ENCODE results near the gene PRMT3. TPM values are rescaled to one million over a fixed set of nuclear protein-coding genes. Genes with fewer than 3 reads are reported as not detected.
"Not testable (repeated sequence)": the region's sequence is repeated elsewhere in the genome, so short reads cannot be mapped to it uniquely, and the experiment has no call there.

PRMT3 gene
- total RNA-seq, 2 experiments from 2014 or later = 22.9 to 24.4 TPM

DNA sequence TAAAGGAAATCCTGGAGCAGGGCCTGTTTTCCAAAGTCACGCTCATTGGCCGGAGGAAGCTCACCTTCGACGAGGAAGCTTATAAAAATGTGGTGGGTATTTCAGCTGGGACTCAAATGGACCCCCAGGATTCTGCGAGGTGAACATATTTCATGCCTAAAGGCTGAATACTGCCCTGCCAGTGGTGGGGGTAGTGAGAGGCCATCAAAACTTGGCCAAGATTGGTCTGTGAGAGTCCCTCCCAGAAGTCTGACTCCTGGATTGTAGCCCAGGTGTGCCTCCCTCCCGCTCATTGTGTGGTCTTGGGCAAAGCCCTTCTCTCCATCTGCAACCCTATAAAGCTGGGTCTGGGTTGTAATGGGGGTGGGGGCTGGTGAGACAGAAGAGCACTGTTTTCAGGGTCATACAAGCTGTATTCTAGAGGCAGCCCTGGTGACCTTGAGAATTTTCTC is 23.1 kb upstream of the PRMT3 start:
- Mint-ChIP-seq H3K4me3 (peak overlapping the region; percentile 81), H3K4me1 (peaks cover 66% of the 10 kb centered on the region), H3K36me3 (peaks cover 22% of the 10 kb centered on the region), H3K27me3 (no peaks in the 10 kb centered on the region), H3K27ac (peak overlapping the region; percentile 83), H3K9me3 (ENCODE audit: low read depth) (no peaks in the 10 kb centered on the region)
- DNase-seq = no peak
- CTCF ChIA-PET = interaction anchor here (0.9 to 3.1 kb wide), 5 partner anchors 11 to 236 kb away, joined by 3 to 26 read pairs (median 4); no protein-coding TSS in a partner anchor
- no peak for ATAC-seq

- Mint-ChIP-seq H3K27ac (peak overlapping the region; percentile 36), H3K4me3 (peak overlapping the region; percentile 81), H3K36me3 (peaks cover 30% of the 10 kb centered on the region), H3K4me1 (peaks cover 71% of the 10 kb centered on the region)
- ATAC-seq; H3K27me3 Mint-ChIP-seq; H3K9me3 Mint-ChIP-seq (ENCODE audit: low read depth); DNase-seq: not testable (repeated sequence)
- CTCF ChIA-PET = interaction anchor here (1.4 to 3.8 kb wide), 2 partner anchors 11 to 21 kb away, joined by 3 to 17 read pairs; no protein-coding TSS in a partner anchor
Measured at GRCh38 chr11:20365465-20365864, 22.1 kb upstream of the PRMT3 start.

- Mint-ChIP-seq H3K27ac (peak overlapping the region; percentile 78), H3K4me3 (peak overlapping the region; percentile 34), H3K4me1 (peaks cover 63% of the 10 kb centered on the region), H3K27me3 (no peaks in the 10 kb centered on the region), H3K36me3 (peaks cover 40% of the 10 kb centered on the region), H3K9me3 (ENCODE audit: low read depth) (no peaks in the 10 kb centered on the region)
- CTCF ChIA-PET = interaction anchor here (1.0 to 3.8 kb wide), 4 partner anchors 13 to 240 kb away, joined by 3 to 17 read pairs (median 4); no protein-coding TSS in a partner anchor
- ATAC-seq (peak; percentile 57), DNase-seq (peak; percentile 75)
Measured at GRCh38 chr11:20367313-20367948, 20.1 kb upstream of the PRMT3 start.

DNA sequence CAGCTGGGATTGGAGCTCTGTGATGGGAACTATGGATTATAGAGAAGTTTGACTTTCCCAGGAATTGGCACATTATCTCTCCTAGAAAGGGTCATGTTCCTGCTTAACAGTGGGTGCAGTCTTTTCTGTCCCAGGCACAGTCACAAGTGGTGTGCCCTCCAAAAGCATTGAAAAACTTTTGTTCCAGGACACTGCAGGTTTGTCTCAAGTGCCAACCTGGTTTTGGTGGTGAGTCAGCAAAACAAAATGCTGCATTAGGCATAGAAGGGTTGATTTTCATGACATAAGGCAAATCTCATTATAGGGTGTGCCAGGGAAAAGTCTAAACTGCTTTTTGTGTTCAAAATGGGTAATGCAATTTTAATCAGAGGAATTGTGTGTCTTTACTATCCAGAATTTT is 19.1 kb upstream of the PRMT3 start:
- DNase-seq (no peak), ATAC-seq (no peak)
- Mint-ChIP-seq H3K4me1 (peaks cover 53% of the 10 kb centered on the region), H3K27me3 (no peaks in the 10 kb centered on the region), H3K4me3 (no peak overlapping the region), H3K36me3 (peaks cover 47% of the 10 kb centered on the region), H3K9me3 (ENCODE audit: low read depth) (no peaks in the 10 kb centered on the region), H3K27ac (peak overlapping the region; percentile 68)
- CTCF ChIA-PET = interaction anchor here (1.4 to 3.8 kb wide), 3 partner anchors 11 to 18 kb away, joined by 3 to 17 read pairs (median 3); no protein-coding TSS in a partner anchor

DNA sequence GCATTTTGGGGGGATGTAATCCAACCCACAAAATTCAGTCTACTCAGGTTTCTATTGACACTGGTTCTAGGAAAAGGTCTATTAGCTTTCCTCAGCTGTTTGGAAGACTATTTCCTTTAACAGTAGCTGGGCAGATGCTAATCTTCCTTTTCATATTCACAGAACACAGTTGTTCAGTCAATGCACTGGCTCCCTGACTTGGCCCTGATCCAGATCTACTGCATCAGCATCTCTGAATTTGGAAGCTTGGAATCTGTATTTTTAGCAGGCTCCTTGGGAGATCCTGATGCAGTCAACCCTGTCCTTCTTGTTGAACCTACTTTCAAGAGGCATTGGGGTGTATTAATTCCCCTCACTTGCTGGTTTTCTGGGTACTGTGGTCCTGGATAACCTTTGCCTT is 17.7 kb upstream of the PRMT3 start:
- Mint-ChIP-seq H3K36me3 (peaks cover 56% of the 10 kb centered on the region), H3K4me1 (peaks cover 56% of the 10 kb centered on the region), H3K4me3 (no peak overlapping the region), H3K27me3 (no peaks in the 10 kb centered on the region), H3K9me3 (ENCODE audit: low read depth) (no peaks in the 10 kb centered on the region), H3K27ac (no peak overlapping the region)
- ATAC-seq = no peak
- DNase-seq = no peak
- CTCF ChIA-PET = no interaction called here

DNA sequence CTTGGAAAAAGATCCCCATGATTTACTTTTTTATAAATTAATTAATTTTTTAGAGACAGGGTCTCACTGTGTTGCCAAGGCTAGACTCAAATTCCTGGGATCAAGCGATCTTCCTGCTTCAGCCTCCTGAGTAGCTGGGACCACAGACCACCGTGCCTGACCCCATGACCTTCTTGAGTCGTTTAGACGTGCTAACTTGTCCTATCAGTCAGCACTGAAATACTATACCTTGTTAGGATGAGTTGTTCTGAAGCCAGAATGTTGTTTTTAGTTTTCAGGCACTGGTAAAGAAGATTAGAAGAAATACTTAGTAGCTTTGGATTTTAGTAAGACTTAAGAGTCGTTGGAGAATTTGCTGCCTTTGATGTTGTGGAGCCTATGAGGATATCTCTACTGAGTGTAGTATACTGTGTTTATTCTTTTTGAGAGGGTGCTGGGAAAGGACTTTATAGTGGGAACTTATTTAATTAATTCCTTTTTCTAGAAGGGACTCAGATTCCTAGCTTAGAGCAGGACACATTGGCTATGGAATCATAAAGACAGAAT is 15.4 kb upstream of the PRMT3 start:
- DNase-seq = no peak
- no peak for ATAC-seq
- Mint-ChIP-seq H3K9me3 (ENCODE audit: low read depth) (no peaks in the 10 kb centered on the region), H3K4me3 (no peak overlapping the region), H3K27ac (no peak overlapping the region), H3K27me3 (no peaks in the 10 kb centered on the region), H3K36me3 (peaks cover 56% of the 10 kb centered on the region), H3K4me1 (peaks cover 37% of the 10 kb centered on the region)
- CTCF ChIA-PET = interaction anchor here (0.6 to 2.1 kb wide), 4 partner anchors 9 to 25 kb away, joined by 3 to 5 read pairs (median 4); no protein-coding TSS in a partner anchor

DNA sequence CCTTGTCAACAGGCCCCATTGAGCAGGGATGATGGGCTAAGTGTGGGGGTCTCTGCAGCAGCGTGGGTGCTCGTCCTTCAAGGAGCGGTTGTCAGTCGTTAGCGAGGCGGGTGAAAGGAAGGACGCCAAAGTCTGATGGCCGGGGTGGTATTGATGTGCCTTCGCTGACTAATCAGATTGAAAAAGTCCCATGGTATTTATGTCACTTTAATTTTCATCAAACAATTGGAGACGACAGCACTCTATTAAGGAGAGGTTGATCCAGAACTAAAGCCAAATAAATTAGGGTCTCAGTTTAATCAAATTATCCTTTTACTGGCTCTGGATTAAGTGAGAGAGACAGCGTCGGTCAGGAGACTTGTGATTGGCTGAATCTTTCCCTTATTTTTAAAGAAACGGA is 14.4 kb upstream of the PRMT3 start:
- Mint-ChIP-seq H3K27ac (no peak overlapping the region), H3K36me3 (peaks cover 54% of the 10 kb centered on the region), H3K4me1 (peaks cover 29% of the 10 kb centered on the region), H3K27me3 (no peaks in the 10 kb centered on the region), H3K9me3 (ENCODE audit: low read depth) (no peaks in the 10 kb centered on the region), H3K4me3 (no peak overlapping the region)
- no peak for ATAC-seq
- CTCF ChIA-PET = interaction anchor here (0.6 to 2.1 kb wide), 4 partner anchors 8 to 24 kb away, joined by 3 to 5 read pairs (median 4); no protein-coding TSS in a partner anchor
- DNase-seq = no peak

DNA sequence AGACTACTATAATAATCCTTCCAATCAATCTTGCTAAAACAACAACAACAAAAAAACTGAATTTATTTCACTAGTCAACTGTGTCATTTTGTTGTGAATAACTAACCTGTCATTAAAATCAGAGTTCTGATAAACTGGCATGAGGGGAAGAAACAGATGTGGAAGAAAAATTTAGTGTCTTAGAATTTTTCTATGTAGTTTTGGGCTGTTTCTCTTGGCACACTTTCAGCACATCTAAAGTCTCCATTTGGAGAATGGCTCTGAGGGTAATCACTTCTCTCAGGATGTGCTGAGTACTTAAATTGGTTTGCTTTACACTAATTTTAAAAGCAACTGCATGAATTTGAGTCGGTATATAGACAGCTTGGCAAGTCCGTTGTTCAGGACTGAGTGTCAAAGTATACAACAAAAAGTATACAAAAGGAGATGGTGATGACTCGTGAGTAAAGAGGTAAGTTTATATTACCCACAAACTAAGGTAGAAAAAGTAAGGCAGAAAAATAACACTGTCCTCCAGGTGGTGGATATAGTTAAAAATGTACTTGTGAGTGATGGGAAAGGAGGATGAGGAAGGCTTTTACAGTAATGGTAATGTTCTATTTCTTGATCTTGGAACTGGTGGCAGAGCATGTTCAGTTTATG is 13.8 kb upstream of the PRMT3 start:
- no peak for ATAC-seq
- Mint-ChIP-seq H3K9me3 (ENCODE audit: low read depth) (no peaks in the 10 kb centered on the region), H3K27me3 (no peaks in the 10 kb centered on the region), H3K4me3 (no peak overlapping the region), H3K27ac (no peak overlapping the region), H3K36me3 (peaks cover 49% of the 10 kb centered on the region), H3K4me1 (peaks cover 24% of the 10 kb centered on the region)
- DNase-seq = no peak
- CTCF ChIA-PET = no interaction called here

DNA sequence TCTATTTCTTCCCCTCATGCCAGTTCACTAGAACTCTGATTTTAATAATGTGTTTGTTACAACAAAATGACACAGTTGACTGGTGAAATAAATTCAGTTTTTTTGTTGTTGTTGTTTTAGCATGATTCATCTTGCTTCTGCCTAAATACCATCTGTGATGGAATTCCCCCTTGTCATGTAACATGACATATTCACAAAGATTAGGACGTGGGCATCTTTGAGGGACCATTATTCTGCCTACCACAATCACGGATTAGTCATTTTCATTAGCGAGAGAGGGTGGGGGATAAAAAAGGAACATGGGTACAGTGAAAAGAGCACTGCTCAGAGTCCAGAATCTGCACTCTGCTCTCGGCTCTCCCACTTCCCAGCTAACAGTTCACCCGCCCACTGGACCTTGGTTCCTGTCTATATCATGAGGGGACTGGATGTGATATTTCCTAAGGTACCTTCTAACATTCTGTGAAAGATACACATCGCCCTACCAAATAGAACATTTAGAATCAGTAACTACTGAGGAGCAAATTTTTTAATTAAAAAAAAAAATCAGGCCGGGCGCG is 12.7 kb upstream of the PRMT3 start:
- H3K36me3 Mint-ChIP-seq = peaks cover 52% of the 10 kb centered on the region
- H3K4me1 Mint-ChIP-seq = peaks cover 14% of the 10 kb centered on the region
- CTCF ChIA-PET = no interaction called here
- DNase-seq = no peak
- ATAC-seq = no peak
- H3K4me3 Mint-ChIP-seq = no peak overlapping the region
- H3K27ac Mint-ChIP-seq = no peak overlapping the region
- H3K9me3 Mint-ChIP-seq (ENCODE audit: low read depth) = no peaks in the 10 kb centered on the region
- no peaks in the 10 kb centered on the region for H3K27me3 Mint-ChIP-seq

DNA sequence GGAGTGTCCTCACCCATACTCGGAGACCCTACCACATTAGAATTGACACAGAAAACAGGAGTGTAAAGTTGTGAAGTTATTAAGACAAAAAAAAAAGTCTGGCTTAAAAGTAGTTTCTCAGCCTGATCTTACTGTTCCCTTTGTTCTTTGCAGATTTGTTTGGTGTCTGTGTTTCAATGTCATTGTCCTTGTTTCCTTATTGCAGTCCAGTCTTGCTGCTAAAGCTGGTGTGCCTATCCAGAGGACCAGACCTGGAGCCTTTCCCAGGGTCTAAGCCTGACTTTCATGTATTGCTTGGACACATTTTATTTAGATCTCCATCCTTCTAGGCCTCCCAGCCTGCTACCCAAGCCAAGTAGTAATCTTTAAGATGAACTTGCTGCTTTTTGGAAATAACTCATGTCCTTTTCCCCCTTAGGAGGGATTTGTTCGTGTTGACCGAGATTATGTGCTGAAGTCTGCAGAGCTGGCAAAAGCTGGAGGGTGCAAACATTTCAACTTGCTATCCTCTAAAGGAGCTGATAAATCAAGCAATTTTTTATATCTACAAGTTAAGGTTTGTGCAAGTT is 11.3 kb upstream of the PRMT3 start:
- no peak overlapping the region for H3K4me3 Mint-ChIP-seq
- peaks cover 10% of the 10 kb centered on the region for H3K4me1 Mint-ChIP-seq
- ATAC-seq (no peak), DNase-seq (no peak)
- H3K9me3 Mint-ChIP-seq (ENCODE audit: low read depth) = no peaks in the 10 kb centered on the region
- H3K27me3 Mint-ChIP-seq = no peaks in the 10 kb centered on the region
- no peak overlapping the region for H3K27ac Mint-ChIP-seq
- CTCF ChIA-PET = no interaction called here
- peaks cover 45% of the 10 kb centered on the region for H3K36me3 Mint-ChIP-seq

DNA sequence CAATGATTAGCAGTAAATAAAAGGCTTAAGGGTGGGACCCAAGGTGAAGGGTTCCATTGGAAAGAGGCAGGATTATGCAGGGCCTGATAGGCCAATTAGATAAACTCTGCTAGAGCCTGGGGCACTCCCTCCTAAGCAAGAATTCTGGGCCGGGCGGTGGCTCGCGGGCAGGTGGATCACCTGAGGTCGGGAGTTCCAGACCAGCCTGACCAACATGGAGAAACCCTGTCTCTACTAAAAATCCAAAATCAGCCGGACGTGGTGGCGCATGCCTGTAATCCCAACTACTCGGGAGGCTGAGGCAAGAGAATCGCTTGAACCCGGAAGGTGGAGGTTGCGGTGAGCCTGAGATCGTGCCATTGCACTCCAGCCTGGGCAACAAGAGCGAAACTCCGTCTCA is 1.5 kb upstream of the PRMT3 start:
- Mint-ChIP-seq H3K4me1 (peaks cover 28% of the 10 kb centered on the region), H3K36me3 (peaks cover 17% of the 10 kb centered on the region), H3K4me3 (peak overlapping the region; percentile 90), H3K27ac (peak overlapping the region; percentile 99)
- not testable (repeated sequence) for H3K9me3 Mint-ChIP-seq (ENCODE audit: low read depth); DNase-seq; ATAC-seq; H3K27me3 Mint-ChIP-seq
- CTCF ChIA-PET = interaction anchor here (1.1 to 1.5 kb wide), 2 partner anchors 20 to 74 kb away, joined by 3 to 4 read pairs; no protein-coding TSS in a partner anchor

DNA sequence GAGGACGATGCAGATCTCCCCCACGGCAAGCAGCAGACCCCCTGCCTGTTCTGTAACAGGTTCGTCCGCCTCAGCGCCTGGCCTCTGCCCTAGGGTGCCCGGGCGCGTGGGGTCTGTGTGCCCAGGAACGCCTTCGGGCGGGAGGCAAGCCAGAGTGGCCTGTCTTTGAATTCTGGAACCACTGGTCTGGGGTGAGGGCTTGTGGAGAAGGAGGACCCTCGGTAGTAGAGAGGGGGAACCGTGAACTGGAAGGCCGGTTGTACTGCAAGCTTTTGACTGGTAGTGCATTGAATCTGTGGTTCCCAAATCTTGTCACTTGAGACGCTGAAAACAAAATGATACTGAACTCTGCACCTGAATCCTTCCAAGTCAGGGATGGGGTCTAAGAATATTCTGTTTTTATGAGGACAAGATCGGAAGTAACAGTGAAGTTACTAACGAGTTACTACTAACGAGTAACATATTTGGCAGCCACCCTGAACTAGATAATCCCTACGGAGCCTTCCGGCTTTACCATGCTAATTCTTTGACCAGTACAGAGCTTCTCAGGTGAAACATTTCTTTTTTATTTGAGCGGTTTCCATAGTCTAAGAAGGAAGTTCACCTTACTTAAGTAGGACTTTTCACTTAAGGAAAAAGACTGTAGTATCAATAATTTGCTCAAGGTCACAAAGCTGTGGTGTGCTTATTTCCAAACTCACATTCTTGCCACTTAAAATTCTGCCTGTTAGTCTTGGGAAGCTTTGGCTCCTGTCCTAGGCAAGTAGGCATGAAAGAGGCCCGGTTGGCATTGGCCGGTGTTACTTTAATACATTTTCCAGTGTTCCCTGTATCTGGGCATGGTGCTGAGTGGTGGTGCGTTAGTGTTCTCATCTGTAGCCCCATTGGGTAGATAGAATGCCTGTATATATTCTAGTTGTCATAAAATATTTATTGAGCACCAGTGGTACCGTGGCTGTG is 860 bp downstream of the PRMT3 start:
- Mint-ChIP-seq H3K4me1 (peaks cover 41% of the 10 kb centered on the region), H3K9me3 (ENCODE audit: low read depth) (no peaks in the 10 kb centered on the region), H3K27me3 (no peaks in the 10 kb centered on the region), H3K27ac (peak overlapping the region; percentile 98), H3K36me3 (peaks cover 26% of the 10 kb centered on the region), H3K4me3 (peak overlapping the region; percentile 90)
- CTCF ChIA-PET = interaction anchor here (1.3 to 2.4 kb wide), 6 partner anchors 9 to 221 kb away, joined by 3 to 10 read pairs (median 4); no protein-coding TSS in a partner anchor
- ATAC-seq (no peak), DNase-seq (no peak)

Data from activated CD8-positive, alpha-beta memory T cell treated with anti-CD3 and anti-CD28 coated beads, Interleukin-2, amount 10 ng/mL, durations not matched to agents 7 days and 5 days (primary cell).